ENCODE data around the gene RBM24.

RBM24 gene

GRCh38 chr6:17343215-17343614 is 62.1 kb downstream of the RBM24 start:
- DNase-seq (ENCODE audit: low spot score), result no peak
